Fibroblast of villous mesenchyme (primary cell): Measurements from ENCODE around the gene TACR2. TPM values are rescaled to one million over a fixed set of nuclear protein-coding genes. Genes with fewer than 3 reads are reported as not detected.

Experiments used
- DNase-seq: peaks from one replicate; pipeline ENCODE4 v3.0.0-alpha.2; 2010; ENCODE audit warnings: low read depth
- H3K4me3 ChIP-seq: 2 replicates; pipeline ENCODE4 v1.5.1; 2011; ENCODE audit warnings: low read depth, mild to moderate bottlenecking, low read length
- CTCF ChIP-seq: IDR thresholded peaks from 2 replicates; pipeline ENCODE4 v1.5.1; 2012; ENCODE audit warnings: low read depth, mild to moderate bottlenecking, low read length; ENCODE audit not compliant: insufficient read depth
- total RNA-seq: library from RNA; depleted of rRNA; stranded (reverse); fragments of >200 nt; gene quantifications from 2 replicates; pipeline ENCODE4 v1.2.3, GENCODE V29; 2012

Gene TACR2
- under 0.01 TPM in 1 of 2 replicates, not detected in the other for total RNA-seq

DNA sequence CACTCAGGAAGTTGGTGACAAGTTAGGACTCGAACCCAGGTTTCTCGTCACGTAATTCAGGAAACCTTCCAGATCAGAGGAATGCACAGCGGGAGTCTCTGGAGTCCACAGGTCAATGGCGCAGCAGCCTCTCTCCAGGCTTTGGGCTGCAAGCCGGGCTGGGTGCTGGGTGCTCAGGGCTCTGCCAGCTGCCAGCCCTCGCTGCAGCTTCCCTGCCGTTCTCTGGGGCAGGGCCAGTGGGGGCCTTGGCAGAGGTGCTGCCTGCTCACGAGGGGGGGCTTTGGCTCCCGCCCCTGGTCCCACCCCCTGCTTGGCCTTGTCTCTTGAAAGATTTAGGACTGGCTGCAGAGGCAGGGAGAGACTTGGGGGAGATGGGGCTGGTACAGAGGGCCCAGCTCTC, at the start of gene TACR2:
Gene TACR2 (minus strand): TSS at position 224 of the 400 bp plus-strand sequence. CDS start 595 bp downstream, outside the sequence.
- no peak for TF ChIP-seq CTCF
- no peak within 1 kb of the TSS for H3K4me3 ChIP-seq
- no peak for DNase-seq

DNA sequence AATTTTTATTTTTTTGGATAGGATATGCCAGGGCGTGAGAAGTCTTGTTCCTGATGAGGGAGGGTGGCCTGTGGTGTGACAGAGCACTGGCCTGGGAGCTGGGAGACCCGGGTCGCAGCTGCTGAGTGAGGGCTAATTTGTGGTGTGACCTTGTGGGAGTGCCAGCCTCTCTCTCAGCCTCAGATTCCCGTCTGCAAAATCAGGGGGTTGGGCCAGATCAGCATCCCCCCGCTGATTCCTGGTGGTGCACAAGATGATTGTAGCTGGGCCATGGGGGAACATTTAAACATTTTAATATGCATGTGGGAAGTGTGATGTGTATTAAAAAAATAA, 49.4 kb upstream of the TACR2 start:
- no peak for TF ChIP-seq CTCF
- no peak overlapping the region for H3K4me3 ChIP-seq
- DNase-seq, result no peak

DNA sequence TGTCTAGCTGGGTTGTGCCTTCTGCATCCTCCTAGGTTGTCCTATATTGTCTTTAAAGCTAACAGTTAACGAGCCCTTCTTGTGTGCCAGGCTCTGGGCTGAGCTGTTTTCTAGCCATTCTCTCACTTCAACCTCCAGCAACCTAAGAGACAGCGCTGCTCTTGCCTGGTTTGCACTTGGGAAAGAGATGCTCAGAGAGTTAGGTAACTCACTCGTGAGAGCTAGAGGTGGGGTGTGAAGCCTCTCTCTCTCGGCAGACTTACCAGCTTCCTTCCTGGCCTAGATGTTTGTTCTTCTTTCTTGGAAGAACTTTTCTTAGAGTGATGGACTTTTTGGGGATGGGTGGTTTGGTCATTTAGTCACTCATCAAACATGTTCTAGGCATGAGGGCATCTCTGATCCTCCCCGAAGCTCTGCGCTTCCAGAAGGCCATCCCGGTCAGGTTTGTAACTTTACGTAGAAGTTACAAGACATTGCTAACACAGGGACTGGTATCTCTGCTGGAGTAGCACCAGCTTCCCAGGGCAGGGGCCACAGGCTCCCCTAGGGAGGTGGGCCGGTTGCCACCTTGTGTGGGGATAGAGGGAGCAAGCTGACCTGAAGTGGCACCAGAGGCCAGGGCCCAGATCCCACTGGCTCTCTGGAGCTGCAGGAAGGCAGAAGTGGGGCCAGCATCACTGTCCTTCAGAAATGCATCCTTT, 48.9 kb upstream of the TACR2 start:
- no peak overlapping the region for H3K4me3 ChIP-seq
- no peak for DNase-seq
- TF ChIP-seq CTCF, result no peak

- no peak overlapping the region for H3K4me3 ChIP-seq
- no peak for DNase-seq
- no peak for TF ChIP-seq CTCF
Observed at GRCh38 chr10:69464801-69465401, 48.2 kb upstream of the TACR2 start.

GRCh38 chr10:69464401-69464800, 47.7 kb upstream of the TACR2 start:
- no peak for DNase-seq
- no peak overlapping the region for H3K4me3 ChIP-seq
- TF ChIP-seq CTCF, result no peak

DNA sequence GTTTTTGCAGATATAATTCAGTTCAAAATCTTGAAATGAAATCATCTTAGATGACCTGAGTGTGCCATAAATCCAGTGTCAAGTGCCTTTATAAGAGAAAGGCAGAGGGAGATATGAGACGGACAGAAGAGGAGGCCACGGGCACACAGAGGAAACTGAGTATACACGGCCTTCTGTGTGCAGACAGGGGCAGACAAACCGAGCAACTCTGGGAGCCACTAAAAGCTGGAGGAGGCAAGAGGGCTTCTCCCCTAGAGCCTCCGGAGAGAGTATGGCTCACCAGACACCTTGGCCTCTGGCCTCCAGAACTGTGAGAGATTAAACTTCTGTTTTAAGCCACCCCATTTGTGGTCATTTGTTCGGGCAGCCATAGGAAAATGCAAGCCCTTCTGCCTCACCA, 47.2 kb upstream of the TACR2 start:
- TF ChIP-seq CTCF, result no peak
- DNase-seq, result no peak
- no peak overlapping the region for H3K4me3 ChIP-seq
